Ovary (tissue), 9 donors: ENCODE results near the gene ANKS1B. TPM values are rescaled to one million over a fixed set of nuclear protein-coding genes. Genes with fewer than 3 reads are reported as not detected.

Experiments
- DNase-seq, 5 donors: peaks; one replicate each; pipeline ENCODE4 v3.0.0-alpha.2; 2019 to 2020
- H3K27ac ChIP-seq, 2 donors: fragments of 200-600 bp; one replicate each; pipeline versions ENCODE4 v1.5.1 to v1.8.0; 2019 to 2022
- H3K27me3 ChIP-seq: fragments of 200-600 bp; one replicate; pipeline ENCODE4 v1.8.0; 2022
- H3K36me3 ChIP-seq: fragments of 200-600 bp; sonication (generic); one replicate; pipeline ENCODE4 v1.5.1; 2019
- H3K4me1 ChIP-seq: one replicate; pipeline ENCODE4 v1.8.1; 2013; ENCODE audit warnings: mild to moderate bottlenecking, moderate library complexity; ENCODE audit not compliant: insufficient read depth
- H3K4me3 ChIP-seq: fragments of 200-600 bp; sonication (generic); one replicate; pipeline ENCODE4 v1.5.1; 2017
- H3K9me3 ChIP-seq, 2 donors: fragments of 200-600 bp in 1 of 2; sonication (generic) in 1 of 2; one replicate each; pipeline versions ENCODE4 v1.5.1 to v1.8.1; 2013 to 2019; ENCODE audit warnings: mild to moderate bottlenecking in 1 of 2, moderate library complexity in 1 of 2
- EP300 ChIP-seq: sonication (generic); formaldehyde crosslinking; IDR thresholded peaks from one replicate; pipeline ENCODE4 v1.6.1; 2017; ENCODE audit warnings: antibody characterized with exemption
- POLR2A ChIP-seq: fragments of 450-650 bp; IDR thresholded peaks from one replicate; pipeline ENCODE4 v1.6.1; 2017; ENCODE audit warnings: antibody characterized with exemption, mild to moderate bottlenecking, moderate library complexity
- WGBS, 3 donors: extraction: QIAGEN DNeasy Blood & Tissue Kit in 1 of 3; methylation state at CpG; one replicate each; pipeline versions ENCODE4 v1.1.5 to v1.1.7; 2013 to 2017; 5-methylcytosine and 5-hydroxymethylcytosine counted together
- intact Hi-C, 4 donors: fragments of 100-400 bp; cut with DNase I; formaldehyde crosslinking; loops; one replicate each; pipeline versions ENCODE4 v1.11.0 to v1.15.1; 2022 to 2023
- polyA plus RNA-seq, 2 donors: library from polyadenylated mRNA; stranded (reverse); fragments of 200-250 nt in 1 of 2; fragments of 350-450 nt in 1 of 2; fragmentation: Illumina TruSeq in 1 of 2; extraction: RNeasy Lipid Tissue Mini Kit (QIAGEN cat#74804) in 1 of 2; gene quantifications; one replicate each; pipeline ENCODE4 v1.2.3, GENCODE V29; 2013 to 2014
- total RNA-seq, 7 donors: library from RNA; depleted of rRNA in 2 of 7; stranded (reverse); fragments of >200 nt in 2 of 7; fragmentation: NEBNext Ultra II Directional in 3 of 7; extraction: Animal tissue kit (Norgen Biotek cat#: 25700) in 3 of 7; gene quantifications; one replicate each; pipeline versions ENCODE4 v1.1.0 to v1.2.4, GENCODE V29; 2016 to 2023
- TF ChIP-seq, protein P1 (sequence below), 3 donors: fragments of 450-650 bp in 2 of 3; fragments of 200-600 bp in 1 of 3; IDR thresholded peaks; one replicate each; pipeline versions ENCODE4 v1.5.1 to v1.8.0; 2016 to 2022; ENCODE audit warnings: antibody characterized with exemption in 3 of 3, mild to moderate bottlenecking in 1 of 3
- donor health status: DM: no; HTN: no; CAD: no; lungs with moderate emphysema.
- donor health status: DM: no; HTN: no; CAD: no.
- donor health status: Bipolar disorder and iron deficiency.
- donor health status: DM: yes; HTN: yes; CAD: no.
- donor health status: DM: no; HTN: no; CAD: no.
- donor health status: DM: yes; HTN: yes; CAD: no.

Gene ANKS1B
- total and polyA plus RNA-seq, 9 donors, result 0.80 to 34.9 (median 7.7) TPM

DNA sequence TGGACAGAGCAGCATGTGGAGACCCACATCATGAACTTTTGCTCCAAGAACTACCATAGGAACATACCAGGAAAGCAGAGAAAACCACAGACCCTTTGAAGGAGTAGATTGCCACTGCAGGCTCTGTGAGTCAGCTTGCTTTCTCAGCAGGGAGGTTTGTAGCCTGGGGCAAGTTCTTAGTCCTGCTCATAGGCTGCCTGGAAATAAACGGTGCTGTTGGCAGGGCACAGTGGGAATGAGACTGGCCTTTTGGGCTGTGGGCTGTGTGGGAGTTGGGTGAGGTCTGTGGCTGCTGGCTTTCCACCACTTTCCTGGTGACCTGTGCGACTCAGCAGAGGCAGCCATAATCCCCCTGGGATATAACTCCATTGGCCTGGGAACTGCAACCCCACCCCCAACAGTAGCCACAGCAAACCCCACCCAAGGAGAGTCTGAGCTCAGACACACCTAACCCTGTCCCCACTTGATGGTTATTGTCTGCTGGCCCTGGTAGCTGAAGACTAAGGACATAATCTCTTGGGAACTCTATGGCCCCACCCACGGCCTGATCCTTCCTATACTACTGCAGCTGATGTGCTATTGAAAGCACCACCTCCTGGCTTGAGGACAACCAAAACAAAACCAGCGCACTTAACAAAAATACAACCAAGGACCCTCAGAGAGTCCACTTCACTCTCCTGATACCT lies 529.2 kb downstream of the ANKS1B start:
- no peak for DNase-seq
- Histone ChIP-seq H3K9me3 (no peaks in the 10 kb centered on the region), H3K4me3 (no peak overlapping the region), H3K27ac (no peak overlapping the region), H3K4me1 (no peaks in the 10 kb centered on the region), H3K36me3 (no peaks in the 10 kb centered on the region), H3K27me3 (no peaks in the 10 kb centered on the region)
- 60 to 76% (median 68%) methylated on average over 4 of the region's 4 CpGs for WGBS, 3 donors
- no peak for TF ChIP-seq POLR2A
- TF ChIP-seq, protein P1, sequence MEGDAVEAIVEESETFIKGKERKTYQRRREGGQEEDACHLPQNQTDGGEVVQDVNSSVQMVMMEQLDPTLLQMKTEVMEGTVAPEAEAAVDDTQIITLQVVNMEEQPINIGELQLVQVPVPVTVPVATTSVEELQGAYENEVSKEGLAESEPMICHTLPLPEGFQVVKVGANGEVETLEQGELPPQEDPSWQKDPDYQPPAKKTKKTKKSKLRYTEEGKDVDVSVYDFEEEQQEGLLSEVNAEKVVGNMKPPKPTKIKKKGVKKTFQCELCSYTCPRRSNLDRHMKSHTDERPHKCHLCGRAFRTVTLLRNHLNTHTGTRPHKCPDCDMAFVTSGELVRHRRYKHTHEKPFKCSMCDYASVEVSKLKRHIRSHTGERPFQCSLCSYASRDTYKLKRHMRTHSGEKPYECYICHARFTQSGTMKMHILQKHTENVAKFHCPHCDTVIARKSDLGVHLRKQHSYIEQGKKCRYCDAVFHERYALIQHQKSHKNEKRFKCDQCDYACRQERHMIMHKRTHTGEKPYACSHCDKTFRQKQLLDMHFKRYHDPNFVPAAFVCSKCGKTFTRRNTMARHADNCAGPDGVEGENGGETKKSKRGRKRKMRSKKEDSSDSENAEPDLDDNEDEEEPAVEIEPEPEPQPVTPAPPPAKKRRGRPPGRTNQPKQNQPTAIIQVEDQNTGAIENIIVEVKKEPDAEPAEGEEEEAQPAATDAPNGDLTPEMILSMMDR (IDR thresholded peaks at IDR 0.05), result no peak
- TF ChIP-seq EP300, result no peak
- intact Hi-C loops, result no loop called here

DNA sequence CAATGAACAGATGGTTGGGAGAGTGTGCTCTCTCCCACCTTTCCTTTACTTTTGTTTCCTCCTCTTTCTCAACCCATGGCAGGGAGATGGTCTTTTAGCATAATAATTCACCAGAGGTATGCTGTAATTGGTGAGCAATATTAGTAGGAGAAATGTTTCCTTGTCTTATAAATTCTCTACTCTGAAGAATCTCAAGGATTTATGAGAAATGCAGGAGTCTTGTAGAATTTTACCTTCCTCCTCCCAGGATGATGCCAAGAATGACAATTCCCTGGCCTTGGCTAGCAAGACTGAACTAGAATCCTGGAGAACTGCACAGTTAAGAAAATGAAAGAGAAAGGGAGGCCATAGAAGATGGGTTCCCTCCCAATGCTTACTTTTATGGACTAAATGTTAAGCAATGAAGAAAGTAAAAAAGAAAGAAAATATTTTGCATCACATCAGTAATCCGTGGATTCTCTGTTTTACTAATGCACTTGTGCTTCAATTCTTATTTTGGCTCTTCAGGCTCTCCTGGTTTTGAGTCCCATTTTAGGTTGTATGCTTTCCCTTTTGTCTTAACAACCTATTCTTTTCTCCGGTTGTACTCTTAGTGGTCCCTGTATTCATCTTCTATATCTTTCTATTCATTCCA lies 530.1 kb downstream of the ANKS1B start:
- intact Hi-C loops, result no loop called here
- Histone ChIP-seq H3K9me3 (no peaks in the 10 kb centered on the region), H3K4me3 (no peak overlapping the region), H3K27me3 (no peaks in the 10 kb centered on the region), H3K27ac (no peak overlapping the region), H3K4me1 (no peaks in the 10 kb centered on the region), H3K36me3 (no peaks in the 10 kb centered on the region)
- DNase-seq, result no peak
- WGBS, 3 donors, result 70 to 77% (median 73%) methylated on average over 2 of the region's 2 CpGs
- TF ChIP-seq POLR2A (no peak), EP300 (no peak)
- TF ChIP-seq, protein P1 (IDR thresholded peaks at IDR 0.05), result no peak

DNA sequence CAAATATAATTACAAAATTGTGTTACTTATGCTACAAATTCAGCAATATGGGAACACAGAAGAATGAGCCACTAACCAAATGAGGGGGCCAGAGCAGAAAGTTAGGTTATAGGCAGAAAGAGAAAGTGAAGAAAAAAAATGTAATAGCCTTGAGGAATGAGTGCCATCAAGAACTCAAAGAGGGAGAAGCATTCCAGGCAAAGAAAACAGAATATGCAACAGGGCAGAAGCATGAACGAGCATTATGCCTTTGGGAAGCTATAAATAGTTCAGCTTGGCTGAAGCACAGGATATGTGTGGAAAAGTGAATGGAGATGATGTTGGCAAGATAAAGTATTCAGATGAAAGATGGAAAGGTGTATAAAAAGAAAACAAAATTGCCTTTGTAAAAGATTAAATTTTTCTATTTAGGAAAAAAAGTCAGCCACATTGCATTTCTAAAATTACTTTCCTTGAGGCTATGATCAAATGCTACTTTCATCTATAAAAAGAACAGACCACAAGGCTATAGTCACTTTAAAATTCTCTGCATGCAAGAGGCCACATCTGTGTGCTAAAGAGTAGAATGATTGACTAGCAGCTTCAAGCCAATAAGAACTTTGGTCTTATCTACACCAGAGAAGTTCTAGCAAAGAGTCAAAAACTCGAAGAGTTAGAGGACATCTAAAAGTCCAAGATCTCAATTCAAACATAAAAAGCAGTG lies 530.7 kb downstream of the ANKS1B start:
- H3K4me3 ChIP-seq, result no peak overlapping the region
- TF ChIP-seq, protein P1 (IDR thresholded peaks at IDR 0.05), result no peak
- TF ChIP-seq POLR2A (no peak), EP300 (no peak)
- 22 to 36% (median 28%) methylated on average over 2 of the region's 2 CpGs for WGBS, 3 donors
- intact Hi-C loops, result no loop called here
- no peak overlapping the region for H3K27ac ChIP-seq
- no peaks in the 10 kb centered on the region for H3K4me1 ChIP-seq
- no peak for DNase-seq
- no peaks in the 10 kb centered on the region for H3K9me3 ChIP-seq
- H3K27me3 ChIP-seq, result no peaks in the 10 kb centered on the region
- H3K36me3 ChIP-seq, result no peaks in the 10 kb centered on the region

DNA sequence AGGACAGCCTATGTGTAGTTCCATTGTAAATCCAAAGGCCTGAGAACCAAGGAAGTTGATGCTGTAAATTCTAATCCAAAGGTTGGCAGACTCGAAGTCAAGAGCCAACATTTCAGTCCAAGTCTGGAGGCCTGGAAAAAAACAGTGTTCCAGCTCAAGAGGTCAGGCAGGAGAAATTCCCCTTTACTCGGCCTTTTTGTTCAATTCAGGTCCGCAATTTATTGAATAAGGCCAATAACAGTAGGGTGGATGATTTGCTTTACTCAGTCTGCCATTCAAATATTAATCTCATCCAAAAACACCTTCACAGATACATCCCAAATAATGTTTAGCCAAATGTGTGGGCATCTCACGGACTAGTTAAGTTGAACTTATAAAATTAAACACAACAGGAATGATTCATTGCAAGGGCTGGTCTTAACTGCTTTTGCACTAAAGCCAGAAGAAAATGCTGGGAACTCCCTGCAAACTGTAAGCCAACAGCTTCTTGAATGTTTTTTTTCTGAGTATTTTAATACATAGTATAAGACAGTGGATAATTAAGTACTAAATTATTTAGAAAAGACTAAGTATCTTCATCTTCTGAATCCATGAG lies 534.6 kb downstream of the ANKS1B start:
- Histone ChIP-seq H3K9me3 (no peaks in the 10 kb centered on the region), H3K27me3 (no peaks in the 10 kb centered on the region), H3K36me3 (no peaks in the 10 kb centered on the region), H3K4me1 (no peaks in the 10 kb centered on the region), H3K4me3 (no peak overlapping the region), H3K27ac (no peak overlapping the region)
- no peak for TF ChIP-seq POLR2A
- no peak for TF ChIP-seq EP300
- TF ChIP-seq, protein P1 (IDR thresholded peaks at IDR 0.05), result no peak
- DNase-seq, result no peak
- intact Hi-C loops, result no loop called here
- 46 to 54% (median 52%) methylated on average over 4 of the region's 4 CpGs for WGBS, 3 donors
